Smooth muscle cell (in vitro differentiated cells): ENCODE results near the gene GTF2H2C. TPM values are rescaled to one million over a fixed set of nuclear protein-coding genes. Genes with fewer than 3 reads are reported as not detected.

Experiments used
- DNase-seq: peaks from one replicate; lab custom pipeline; 2025; ENCODE audit not compliant: unreplicated experiment; lab: John Stamatoyannopoulos, UW
- H2AFZ ChIP-seq: fragments of 200-600 bp; sonication (generic); 2 replicates; pipeline ENCODE4 v1.6.0; 2016; ENCODE audit warnings: antibody characterized with exemption, low read depth, mild to moderate bottlenecking
- H3F3A ChIP-seq: fragments of 200-600 bp; sonication (generic); 2 replicates; pipeline ENCODE4 v1.6.0; 2017; ENCODE audit warnings: antibody characterized with exemption, low read depth
- H3K27ac ChIP-seq: fragments of 200-600 bp; sonication (generic); 2 replicates; pipeline ENCODE4 v1.5.1; 2016; ENCODE audit warnings: low read depth, mild to moderate bottlenecking
- H3K27me3 ChIP-seq: fragments of 200-600 bp; sonication (generic); 2 replicates; pipeline ENCODE4 v1.6.1; 2016; ENCODE audit warnings: low read depth, mild to moderate bottlenecking
- H3K36me3 ChIP-seq: fragments of 200-600 bp; sonication (generic); 2 replicates; pipeline ENCODE4 v1.5.1; 2016; ENCODE audit warnings: low read depth
- H3K4me1 ChIP-seq: fragments of 200-600 bp; sonication (generic); 2 replicates; pipeline ENCODE4 v1.5.1; 2016; ENCODE audit warnings: low read depth
- H3K4me2 ChIP-seq: fragments of 200-600 bp; sonication (generic); 2 replicates; pipeline ENCODE4 v1.6.0; 2016; ENCODE audit warnings: mild to moderate bottlenecking
- H3K4me3 ChIP-seq: fragments of 200-600 bp; sonication (generic); 2 replicates; pipeline ENCODE4 v1.5.1; 2016; ENCODE audit warnings: mild to moderate bottlenecking
- H3K79me2 ChIP-seq: fragments of 200-600 bp; sonication (generic); 2 replicates; pipeline ENCODE4 v1.6.0; 2016; ENCODE audit warnings: low read depth, mild to moderate bottlenecking
- H3K9ac ChIP-seq: fragments of 200-600 bp; sonication (generic); 2 replicates; pipeline ENCODE4 v1.6.0; 2016; ENCODE audit warnings: low read depth
- H3K9me3 ChIP-seq: fragments of 200-600 bp; sonication (generic); replicated peaks from 2 replicates; pipeline ENCODE4 v1.5.1; 2016; ENCODE audit warnings: low read depth
- H4K20me1 ChIP-seq: fragments of 200-600 bp; sonication (generic); 2 replicates; pipeline ENCODE4 v1.6.0; 2016; ENCODE audit warnings: low read depth
- CTCF ChIP-seq: fragments of 200-600 bp; sonication (generic); IDR thresholded peaks from 2 replicates; pipeline ENCODE4 v1.5.1; 2017; ENCODE audit warnings: borderline replicate concordance, mild to moderate bottlenecking, antibody characterized with exemption; ENCODE audit not compliant: insufficient read depth, poor library complexity, severe bottlenecking
- WGBS: methylation state at CpG from one replicate; pipeline ENCODE4 v1.1.7; 2016; ENCODE audit warnings: low lambda C conversion rate; 5-methylcytosine and 5-hydroxymethylcytosine counted together
- polyA plus RNA-seq: library from polyadenylated mRNA; unstranded; fragments of >200 nt; fragmentation: Nextera tagmentation; extraction: Ambion mirVana; gene quantifications from 2 replicates; pipeline ENCODE4 v1.2.1, GENCODE V29; 2016
- total RNA-seq: library from RNA; depleted of rRNA; stranded (reverse); fragments of >200 nt; gene quantifications from 2 replicates; pipeline ENCODE4 v1.2.3, GENCODE V29; 2014

GTF2H2C gene
- total and polyA plus RNA-seq, 2 experiments from 2014 or later = 21.9 to 34.5 TPM

DNA sequence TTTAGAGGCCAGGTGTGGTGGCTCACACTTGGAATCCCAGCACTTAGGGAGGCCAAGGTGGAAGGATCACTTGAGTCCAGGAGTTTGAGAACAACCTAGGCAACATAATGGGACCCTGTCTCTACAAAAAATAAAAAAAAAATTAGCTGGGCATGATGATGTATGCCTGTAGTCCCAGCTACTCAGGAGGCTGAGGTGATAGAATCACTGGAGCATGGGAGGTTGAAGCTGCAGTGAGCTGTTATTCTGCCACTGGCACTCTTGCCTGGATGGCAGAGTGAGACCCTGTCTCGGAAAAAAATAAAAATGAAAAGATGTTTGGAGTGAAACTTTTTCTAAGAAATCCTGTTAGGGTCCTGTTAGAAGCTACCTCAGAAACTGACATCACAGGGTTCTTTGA is 43.2 kb upstream of the GTF2H2C start:
- peaks cover 8% of the 10 kb centered on the region for H3F3A ChIP-seq
- no peak overlapping the region for H2AFZ ChIP-seq
- H3K4me1 ChIP-seq = no peaks in the 10 kb centered on the region
- H3K4me3 ChIP-seq = no peak overlapping the region
- no peak for TF ChIP-seq CTCF
- H3K9ac ChIP-seq = no peak overlapping the region
- WGBS = 93% methylated on average over 1 of the region's 1 CpG
- no peak for DNase-seq
- H3K27ac ChIP-seq = no peak overlapping the region
- H3K27me3 ChIP-seq = no peaks in the 10 kb centered on the region
- no peak overlapping the region for H3K4me2 ChIP-seq
- H4K20me1 ChIP-seq = no peaks in the 10 kb centered on the region
- no peaks in the 10 kb centered on the region for H3K9me3 ChIP-seq
- H3K36me3 ChIP-seq = no peaks in the 10 kb centered on the region
- H3K79me2 ChIP-seq = no peaks in the 10 kb centered on the region

DNA sequence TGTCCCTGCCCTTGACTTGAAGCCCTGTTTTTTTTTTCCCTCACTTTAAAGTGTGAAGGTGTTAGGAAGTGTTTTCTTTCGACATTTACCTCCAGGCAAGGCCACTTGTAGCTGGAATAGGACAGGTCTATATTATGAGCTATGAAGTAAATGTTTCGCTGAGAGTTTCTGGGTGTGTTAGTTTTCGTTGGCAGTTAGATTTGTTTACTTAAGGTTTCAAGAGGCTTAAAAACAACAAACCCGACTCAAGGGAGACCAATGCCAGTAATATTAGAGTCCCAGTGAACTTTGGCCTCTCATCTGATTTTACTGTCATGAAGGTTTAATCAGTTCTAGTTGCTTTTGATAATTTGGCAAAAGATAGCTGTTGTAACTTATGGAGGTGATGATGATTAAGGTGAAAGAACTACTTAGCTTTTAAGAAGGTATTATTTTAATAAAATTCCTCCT is 42.2 kb upstream of the GTF2H2C start:
- Histone ChIP-seq H3K9me3 (no peaks in the 10 kb centered on the region), H3K4me2 (no peak overlapping the region), H3K27ac (no peak overlapping the region), H3K4me1 (no peaks in the 10 kb centered on the region), H3K27me3 (no peaks in the 10 kb centered on the region), H4K20me1 (no peaks in the 10 kb centered on the region), H3K9ac (no peak overlapping the region), H2AFZ (no peak overlapping the region), H3F3A (peaks cover 8% of the 10 kb centered on the region), H3K36me3 (no peaks in the 10 kb centered on the region), H3K79me2 (no peaks in the 10 kb centered on the region), H3K4me3 (no peak overlapping the region)
- 41% methylated on average over 4 of the region's 4 CpGs for WGBS
- no peak for DNase-seq
- TF ChIP-seq CTCF = no peak

DNA sequence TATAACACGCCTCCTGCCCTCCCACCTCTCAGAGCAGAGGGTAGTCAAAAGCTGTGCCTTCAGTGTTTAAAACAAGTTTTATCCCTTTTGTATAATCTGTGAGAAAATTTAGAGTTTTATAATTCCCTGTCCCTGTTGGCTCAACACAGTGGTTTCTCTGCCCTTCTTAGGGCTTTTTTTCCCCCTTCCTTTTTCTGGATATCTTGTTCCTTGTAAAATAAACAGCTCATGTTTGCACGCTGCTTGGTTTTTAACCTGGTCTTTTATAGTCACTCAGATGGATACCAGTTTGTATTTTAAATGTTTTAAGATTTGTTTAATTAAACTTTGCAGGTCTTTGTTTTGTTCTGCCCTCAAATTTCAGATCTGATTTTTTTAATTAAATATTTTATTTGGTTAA is 40.7 kb upstream of the GTF2H2C start:
- H4K20me1 ChIP-seq = no peaks in the 10 kb centered on the region
- no peaks in the 10 kb centered on the region for H3K79me2 ChIP-seq
- no peaks in the 10 kb centered on the region for H3K27me3 ChIP-seq
- no peaks in the 10 kb centered on the region for H3K36me3 ChIP-seq
- WGBS = 68% methylated on average over 2 of the region's 2 CpGs
- H2AFZ ChIP-seq = no peak overlapping the region
- H3K4me3 ChIP-seq = no peak overlapping the region
- H3K9ac ChIP-seq = no peak overlapping the region
- no peak overlapping the region for H3K4me2 ChIP-seq
- no peak overlapping the region for H3K27ac ChIP-seq
- no peak for DNase-seq
- no peak for TF ChIP-seq CTCF
- H3K4me1 ChIP-seq = no peaks in the 10 kb centered on the region
- H3K9me3 ChIP-seq = no peaks in the 10 kb centered on the region
- peaks cover 3% of the 10 kb centered on the region for H3F3A ChIP-seq

- no peak for TF ChIP-seq CTCF
- no peak overlapping the region for H2AFZ ChIP-seq
- no peak overlapping the region for H3K4me3 ChIP-seq
- no peak overlapping the region for H3K4me2 ChIP-seq
- peaks cover 3% of the 10 kb centered on the region for H3F3A ChIP-seq
- DNase-seq = no peak
- H4K20me1 ChIP-seq = no peaks in the 10 kb centered on the region
- no peaks in the 10 kb centered on the region for H3K4me1 ChIP-seq
- H3K9me3 ChIP-seq = no peaks in the 10 kb centered on the region
- H3K27ac ChIP-seq = no peak overlapping the region
- no peaks in the 10 kb centered on the region for H3K79me2 ChIP-seq
- H3K27me3 ChIP-seq = no peaks in the 10 kb centered on the region
- 93% methylated on average over 3 of the region's 3 CpGs for WGBS
- no peak overlapping the region for H3K9ac ChIP-seq
- H3K36me3 ChIP-seq = no peaks in the 10 kb centered on the region
These were observed 38.0 kb upstream of the GTF2H2C start for GRCh38 chr5:69522035-69522434.
